Kidney tubule cell (primary cell): ENCODE data around the gene LAMB4.

Experiments used
- DNase-seq: peaks from one replicate; pipeline ENCODE4 v3.0.0-alpha.2; 2018; ENCODE audit warnings: low spot score

LAMB4 gene

GRCh38 chr7:107996072-107996882, 133.9 kb downstream of the LAMB4 start:
- no peak for DNase-seq

- peak; percentile 91 for DNase-seq
These were observed 134.7 kb downstream of the LAMB4 start for GRCh38 chr7:107995184-107996071.

DNA sequence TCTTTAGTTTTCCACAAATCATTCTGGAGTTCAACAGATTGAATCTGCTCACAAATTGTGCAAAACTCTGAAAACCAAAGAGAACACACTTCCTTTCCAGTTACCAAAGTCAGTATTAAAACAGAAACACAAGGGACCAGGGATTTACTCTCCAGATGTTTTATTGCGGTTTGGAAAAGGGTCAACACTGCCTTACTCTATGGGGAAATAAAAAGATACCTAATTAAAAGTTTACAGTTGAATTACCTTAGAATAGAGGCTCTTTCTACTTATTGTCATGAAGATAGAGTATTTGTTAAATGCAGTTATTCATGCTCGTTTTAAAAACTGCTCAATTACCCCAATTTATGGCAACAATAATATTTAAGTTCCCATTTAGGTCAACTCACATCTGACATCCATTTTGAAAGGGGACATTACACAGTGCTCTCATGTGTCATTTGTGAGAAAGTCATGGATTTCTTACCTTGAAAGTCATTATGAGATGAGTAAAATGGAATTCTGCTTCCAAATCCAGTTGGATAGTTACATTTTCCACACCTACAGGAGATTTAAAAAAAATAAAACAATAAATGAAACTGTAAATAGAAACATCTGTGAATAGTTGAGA, 135.6 kb downstream of the LAMB4 start:
- DNase-seq, result no peak

DNA sequence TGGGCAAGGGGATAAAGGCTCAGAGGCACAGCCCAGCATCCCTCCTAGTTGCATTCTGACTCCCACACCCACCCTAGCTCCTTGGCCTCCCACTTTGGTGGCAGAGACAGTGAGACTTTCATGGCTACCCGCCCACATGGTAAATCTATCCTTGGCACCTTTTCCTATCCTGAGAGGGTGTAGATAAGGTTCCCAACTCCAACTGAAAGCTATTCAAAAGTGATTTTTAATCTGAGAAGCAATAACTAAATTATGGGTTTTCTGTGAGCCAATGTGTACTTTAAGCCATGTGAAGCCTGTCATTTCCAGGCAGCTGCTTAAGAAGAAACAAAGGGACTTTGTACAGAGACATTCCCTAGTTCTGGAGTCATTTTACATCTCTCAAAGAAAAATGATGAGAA, 136.3 kb downstream of the LAMB4 start:
- DNase-seq, result no peak

DNA sequence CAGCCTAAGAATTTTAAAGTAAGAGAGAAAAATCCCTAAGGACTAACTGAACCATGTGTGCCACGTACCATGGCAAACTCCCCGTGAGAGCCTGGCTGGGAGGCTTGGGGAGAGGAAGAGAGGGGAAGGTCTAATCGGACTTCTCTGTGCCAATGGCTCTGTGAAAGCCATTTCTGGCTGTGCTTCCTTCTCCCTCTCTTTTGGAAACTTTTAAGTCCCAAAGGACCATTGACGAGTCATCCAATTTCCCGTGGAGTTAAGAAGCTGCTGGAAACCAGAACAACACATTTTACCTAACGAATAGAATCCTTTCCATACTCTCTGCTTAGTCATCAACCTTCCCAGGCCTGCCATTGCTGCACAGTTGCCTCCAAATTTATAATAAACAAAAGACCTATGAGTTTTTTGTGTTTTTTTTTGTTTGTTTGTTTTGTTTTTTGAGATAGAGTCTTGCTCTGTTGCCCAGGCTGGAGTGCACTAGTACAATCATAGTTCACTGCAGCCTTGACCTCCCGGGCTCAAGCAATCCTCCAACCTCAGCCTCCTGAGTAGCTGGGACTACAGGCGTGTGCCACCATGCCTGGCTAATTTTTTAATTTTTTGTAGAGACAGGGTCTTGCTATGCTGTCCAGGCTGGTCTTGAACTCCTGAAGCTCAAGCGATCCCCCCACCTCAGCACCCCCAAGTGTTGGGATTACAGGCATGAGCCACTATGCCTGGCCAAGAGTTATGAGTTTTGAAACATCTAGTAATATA, 140.4 kb downstream of the LAMB4 start:
- DNase-seq, result no peak

- no peak for DNase-seq
These were observed 147.2 kb downstream of the LAMB4 start for GRCh38 chr7:107982918-107983389.

- DNase-seq, result no peak
These were observed 147.9 kb downstream of the LAMB4 start for GRCh38 chr7:107982042-107982840.

DNA sequence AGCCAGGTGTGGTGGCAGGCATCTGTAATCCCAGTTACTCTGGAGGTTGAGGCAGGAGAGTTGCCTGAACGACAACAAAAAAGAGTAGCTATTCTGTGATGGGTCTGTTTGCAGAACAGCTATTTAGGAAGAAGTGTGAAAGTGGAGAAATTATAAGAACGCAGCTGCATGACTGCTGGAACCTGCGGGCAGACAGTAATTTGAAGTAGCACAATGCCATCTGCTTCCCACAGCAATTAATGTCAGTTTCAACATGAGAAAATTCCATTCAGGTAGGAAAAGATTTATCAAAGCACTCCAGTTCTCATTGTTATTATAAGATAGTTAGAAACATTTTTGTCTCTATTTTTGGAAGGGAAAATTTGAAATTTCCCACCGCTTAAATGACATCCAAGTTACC, 148.7 kb downstream of the LAMB4 start:
- no peak for DNase-seq

DNA sequence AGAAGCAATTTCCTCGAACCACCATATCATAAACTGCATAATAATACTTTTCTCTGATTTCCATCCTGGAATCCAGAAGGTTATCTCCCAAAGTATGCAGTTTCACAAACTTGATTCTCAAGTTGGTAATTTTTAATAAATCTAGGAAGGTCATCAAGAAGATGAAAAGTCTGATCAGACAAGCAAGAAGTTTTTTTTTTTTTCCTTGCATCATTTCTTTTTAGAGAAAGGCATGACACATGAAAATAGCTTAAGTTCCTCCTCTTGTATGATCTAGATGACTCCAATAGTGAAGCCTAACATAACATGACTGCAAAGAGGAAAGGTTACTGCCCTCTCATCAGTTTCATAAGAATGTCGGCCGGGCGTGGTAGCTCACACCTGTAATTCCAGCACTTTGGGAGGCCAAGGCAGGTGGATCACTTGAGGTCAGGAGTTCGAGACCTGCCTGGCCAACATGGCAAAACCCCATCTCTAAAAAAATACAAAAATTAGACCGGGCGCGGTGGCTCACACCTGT, 149.4 kb downstream of the LAMB4 start:
- DNase-seq, result no peak

- DNase-seq, result no peak
These were observed 150.0 kb downstream of the LAMB4 start for GRCh38 chr7:107980171-107980570.

GRCh38 chr7:107978815-107979408, 151.2 kb downstream of the LAMB4 start:
- DNase-seq, result no peak

DNA sequence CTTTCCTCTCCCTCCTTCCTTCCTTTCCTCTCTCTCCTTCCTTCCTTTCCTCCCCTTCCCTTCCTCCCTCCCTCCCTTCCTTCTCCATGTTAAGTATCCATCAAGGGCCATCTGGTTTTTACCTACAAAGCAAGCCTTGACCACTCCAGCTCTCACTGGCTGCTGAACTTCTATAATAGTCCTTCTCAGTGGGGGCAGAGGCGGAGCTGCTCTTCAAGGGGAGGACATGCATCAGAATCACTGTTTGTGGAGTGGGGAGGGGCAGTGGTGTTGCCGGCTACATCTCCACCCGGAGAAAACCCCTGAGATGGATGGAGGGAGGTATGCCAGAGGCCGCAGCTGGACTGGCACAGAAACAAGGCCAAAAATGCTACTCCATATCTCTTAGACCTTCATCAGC, 153.1 kb downstream of the LAMB4 start:
- DNase-seq, result no peak

DNA sequence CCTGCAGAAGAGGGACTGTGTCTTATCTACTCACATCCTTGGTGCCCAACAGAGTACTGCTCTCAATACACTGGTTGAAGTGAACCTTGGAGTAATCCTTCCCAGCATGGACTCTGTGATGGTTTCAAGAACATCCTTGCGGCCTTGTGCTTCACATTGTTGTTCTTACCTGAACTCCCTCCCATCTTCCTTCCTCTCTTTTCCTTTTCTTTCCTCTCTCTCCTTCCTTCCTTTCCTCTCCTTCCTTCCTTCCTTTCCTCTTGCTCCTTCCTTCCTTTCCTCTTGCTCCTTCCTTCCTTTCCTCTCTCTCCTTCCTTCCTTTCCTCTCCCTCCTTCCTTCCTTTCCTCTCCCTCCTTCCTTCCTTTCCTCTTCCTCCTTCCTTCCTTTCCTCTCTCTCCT, 153.5 kb downstream of the LAMB4 start:
- no peak for DNase-seq

DNA sequence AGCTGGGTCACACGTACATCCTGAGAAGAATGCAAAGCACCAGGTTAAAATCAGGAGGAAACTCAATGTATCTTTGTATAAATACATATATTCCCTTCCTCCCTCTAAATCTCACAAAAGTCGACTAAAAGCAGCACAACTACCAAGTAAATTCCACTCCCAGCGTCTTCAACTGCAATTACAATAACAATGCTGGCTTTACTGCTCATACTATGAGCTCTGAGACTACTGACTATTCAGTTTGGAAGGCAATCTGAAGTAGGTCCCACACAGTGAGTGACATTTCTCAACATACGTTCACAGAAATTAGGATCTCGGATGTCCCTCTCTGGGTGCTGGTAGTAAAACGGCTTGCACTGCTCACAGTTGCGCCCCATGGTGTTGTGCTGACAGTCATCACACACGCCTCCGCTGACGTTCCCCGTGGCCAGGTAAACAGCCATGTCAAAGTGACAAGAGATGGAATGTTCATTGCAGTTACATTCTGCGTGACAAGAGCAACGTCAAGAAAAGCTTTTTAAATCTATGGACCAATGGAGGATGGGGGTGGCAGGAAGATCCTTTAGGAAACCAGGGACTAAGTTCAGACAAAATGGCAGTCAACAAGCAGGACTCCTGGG, 154.7 kb downstream of the LAMB4 start:
- DNase-seq, result no peak

DNA sequence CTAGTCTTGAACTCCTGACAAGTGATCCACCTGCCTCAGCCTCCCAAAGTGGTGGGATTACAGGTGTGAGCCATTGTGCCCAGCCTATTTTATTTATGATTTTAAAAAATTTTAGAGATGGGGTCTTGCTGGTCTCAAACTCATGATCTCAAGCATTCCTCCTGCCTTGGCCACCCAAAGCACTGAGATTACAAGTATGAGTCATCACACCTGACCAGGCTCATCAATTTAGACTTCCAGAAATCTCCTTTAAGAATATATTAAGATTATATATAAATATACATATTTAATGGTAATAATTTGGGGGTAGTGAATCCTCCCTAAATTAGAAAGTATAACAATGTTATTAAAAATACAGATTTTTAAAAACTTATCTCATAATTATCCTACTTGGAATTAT, 156.3 kb downstream of the LAMB4 start:
- DNase-seq, result no peak
